Thymus (tissue), 11 donors: Measurements from ENCODE around the gene LENG9. TPM values are rescaled to one million over a fixed set of nuclear protein-coding genes. Genes with fewer than 3 reads are reported as not detected.
"Not testable (repeated sequence)": the region's sequence is repeated elsewhere in the genome, so short reads cannot be mapped to it uniquely, and the experiment has no call there.

Experiments used
- DNase-seq, 9 donors: peaks; one replicate each; pipeline ENCODE4 v3.0.0-alpha.2; 2013; ENCODE audit warnings: low spot score in 9 of 9, low read depth in 6 of 9, missing footprints in 1 of 9
- H3K27ac ChIP-seq, 2 donors: one replicate each; pipeline ENCODE4 v1.5.1; 2013; ENCODE audit warnings: control low read depth in 1 of 2, low read depth in 1 of 2, low read length in 1 of 2, mild to moderate bottlenecking in 1 of 2, moderate library complexity in 1 of 2
- H3K27me3 ChIP-seq, 2 donors: one replicate each; pipeline ENCODE4 v1.5.1; 2013; ENCODE audit warnings: low read length in 1 of 2; ENCODE audit not compliant: control insufficient read depth in 2 of 2, insufficient read depth in 1 of 2
- H3K36me3 ChIP-seq, 2 donors: one replicate each; pipeline ENCODE4 v1.5.1; 2013; ENCODE audit warnings: low read length in 1 of 2, mild to moderate bottlenecking in 1 of 2, moderate library complexity in 1 of 2; ENCODE audit not compliant: control insufficient read depth in 2 of 2, insufficient read depth in 2 of 2
- H3K4me1 ChIP-seq, 2 donors: one replicate each; pipeline ENCODE4 v1.5.1; 2013; ENCODE audit warnings: low read length in 2 of 2; ENCODE audit not compliant: control insufficient read depth in 2 of 2, insufficient read depth in 2 of 2
- H3K4me3 ChIP-seq, 2 donors: one replicate each; pipeline ENCODE4 v1.5.1; 2013; ENCODE audit warnings: low read length in 2 of 2, control low read depth in 1 of 2, mild to moderate bottlenecking in 1 of 2
- H3K9me3 ChIP-seq, 2 donors: one replicate each; pipeline ENCODE4 v1.5.1; 2013; ENCODE audit warnings: low read length in 1 of 2, mild to moderate bottlenecking in 1 of 2; ENCODE audit not compliant: control insufficient read depth in 2 of 2, insufficient read depth in 1 of 2
- WGBS: extraction: QIAGEN DNeasy Blood & Tissue Kit; methylation state at CpG from one replicate; pipeline ENCODE4 v1.1.7; 2013; 5-methylcytosine and 5-hydroxymethylcytosine counted together
- polyA plus RNA-seq: library from polyadenylated mRNA; stranded (reverse); fragments of 200-250 nt; gene quantifications from one replicate; pipeline ENCODE4 v1.2.3, GENCODE V29; 2013
- total RNA-seq: library from RNA; stranded (reverse); fragments of 120-200 nt; gene quantifications from one replicate; pipeline ENCODE4 v1.2.4, GENCODE V29; 2013
- donor health status: healthy.

LENG9 gene
- total and polyA plus RNA-seq, 2 donors: 2.1 to 2.2 TPM

GRCh38 chr19:54473071-54473891 lies 9.7 kb upstream of the LENG9 start, which contains the start of gene CDC42EP5:
Gene CDC42EP5, minus strand, starts transcription at chr19:54473296. Its CDS starts 7,749 bp downstream, at chr19:54465547.
- peaks cover 0 to 4% of the 10 kb centered on the region in 2 donors for H3K9me3 ChIP-seq
- WGBS: 21% methylated on average over 14 of the region's 14 CpGs
- H3K27ac ChIP-seq: peak within 1 kb of the TSS in 1 of 2 donors; percentile 26
- no peaks in the 10 kb centered on the region for H3K36me3 ChIP-seq
- DNase-seq: no peak
- H3K4me1 ChIP-seq: no peaks in the 10 kb centered on the region
- H3K27me3 ChIP-seq: peaks cover 14 to 59% of the 10 kb centered on the region in 2 donors
- H3K4me3 ChIP-seq: no peak within 1 kb of the TSS

- DNase-seq: no peak
- Histone ChIP-seq H3K9me3 (peaks cover 0 to 4% of the 10 kb centered on the region in 2 donors), H3K36me3 (no peaks in the 10 kb centered on the region), H3K4me1 (no peaks in the 10 kb centered on the region), H3K27ac (peak overlapping the region in 1 of 2 donors; percentile 26), H3K4me3 (peak overlapping the region; percentile 5 to 26), H3K27me3 (peaks cover 18 to 71% of the 10 kb centered on the region in 2 donors)
- WGBS: 2% methylated on average over 60 of the region's 60 CpGs
These were observed 7.6 kb upstream of the LENG9 start for GRCh38 chr19:54470991-54471782.

DNA sequence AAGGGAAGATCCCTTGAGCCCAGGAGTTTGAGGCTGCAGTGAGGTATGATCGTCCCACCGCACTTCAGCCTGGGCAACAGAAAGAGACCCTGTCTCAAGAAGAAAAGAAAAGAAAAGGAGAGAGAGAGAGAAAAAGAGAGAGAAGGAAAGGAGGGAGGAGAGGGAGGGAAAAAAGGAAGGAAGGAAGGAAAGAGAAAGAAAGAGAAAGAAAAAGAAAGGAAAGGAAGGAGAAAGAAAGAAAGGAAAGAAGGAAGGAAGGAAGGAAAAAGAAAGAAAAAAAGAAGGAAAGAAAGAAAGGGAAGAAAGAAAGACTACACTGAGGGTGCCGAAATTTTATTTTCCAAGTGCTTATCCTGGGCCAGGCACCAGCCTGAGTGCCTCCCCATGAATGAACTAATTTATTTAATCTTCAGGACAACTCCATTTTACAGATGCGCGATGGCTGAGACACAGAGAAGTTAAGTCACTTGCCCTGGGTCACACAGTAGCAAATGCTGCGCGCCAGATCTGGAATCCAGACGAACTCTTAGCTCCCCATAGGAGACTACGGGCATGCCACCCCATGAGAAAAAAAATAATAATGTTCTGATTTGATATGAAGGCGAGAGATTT lies 6.8 kb upstream of the LENG9 start:
- H3K27me3 ChIP-seq: peaks cover 20 to 77% of the 10 kb centered on the region in 2 donors
- H3K4me1 ChIP-seq: no peaks in the 10 kb centered on the region
- H3K4me3 ChIP-seq: no peak overlapping the region
- H3K36me3 ChIP-seq: no peaks in the 10 kb centered on the region
- H3K27ac ChIP-seq: no peak overlapping the region
- 88% methylated on average over 10 of the region's 10 CpGs for WGBS
- peaks cover 1 to 7% of the 10 kb centered on the region in 2 donors for H3K9me3 ChIP-seq
- no peak for DNase-seq

DNA sequence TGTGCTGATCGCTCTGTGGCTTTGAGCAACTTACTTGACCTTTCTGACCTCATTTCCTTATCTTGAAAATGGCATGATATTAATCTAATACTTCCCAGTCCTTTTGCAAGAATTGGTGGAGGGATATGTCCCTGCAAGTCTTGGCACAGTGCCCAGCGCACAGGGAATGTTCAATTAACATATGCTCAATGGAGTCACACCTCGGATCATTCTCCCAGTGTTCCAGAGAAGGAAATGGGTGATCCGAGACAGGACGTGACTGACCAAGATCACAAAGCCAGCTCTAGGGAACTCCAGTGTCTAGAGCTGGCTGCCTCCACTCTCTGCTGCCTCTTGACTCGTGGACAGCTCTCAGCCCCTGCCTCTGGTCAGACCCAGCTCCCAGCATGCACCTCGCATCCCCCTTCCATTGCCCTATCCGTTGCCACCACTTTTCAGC lies 5.9 kb upstream of the LENG9 start:
- DNase-seq: no peak
- Histone ChIP-seq H3K4me3 (no peak overlapping the region), H3K27me3 (peaks cover 29 to 83% of the 10 kb centered on the region in 2 donors), H3K36me3 (no peaks in the 10 kb centered on the region), H3K4me1 (peaks cover 0 to 4% of the 10 kb centered on the region in 2 donors), H3K27ac (no peak overlapping the region), H3K9me3 (peaks cover 2 to 12% of the 10 kb centered on the region in 2 donors)
- WGBS: 83% methylated on average over 8 of the region's 8 CpGs

DNA sequence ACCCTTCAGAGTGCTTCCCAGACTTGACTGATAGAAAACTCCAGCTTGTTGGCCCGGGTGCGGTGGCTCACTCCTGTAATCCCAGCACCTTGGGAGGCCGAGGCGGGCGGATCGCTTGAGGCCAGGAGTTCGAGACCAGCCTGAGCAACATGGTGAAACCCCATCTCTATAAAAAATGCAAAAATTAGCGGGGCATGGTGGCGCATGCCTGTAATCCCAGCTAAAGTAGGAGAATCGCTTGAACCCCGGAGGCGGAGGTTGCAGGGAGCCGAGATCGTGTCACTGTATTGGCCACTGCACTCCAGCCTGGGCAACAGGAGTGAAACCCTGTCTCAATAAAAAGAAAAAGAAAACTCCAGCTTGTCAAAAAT lies 2.5 kb upstream of the LENG9 start:
- H3K27ac ChIP-seq, H3K4me3 ChIP-seq, DNase-seq: not testable (repeated sequence)
- Histone ChIP-seq H3K9me3 (peaks cover 2 to 13% of the 10 kb centered on the region in 2 donors), H3K36me3 (peaks cover 11 to 13% of the 10 kb centered on the region in 2 donors), H3K4me1 (peaks cover 0 to 23% of the 10 kb centered on the region in 2 donors), H3K27me3 (peaks cover 24 to 74% of the 10 kb centered on the region in 2 donors)
- 98% methylated on average over 14 of the region's 14 CpGs for WGBS

DNA sequence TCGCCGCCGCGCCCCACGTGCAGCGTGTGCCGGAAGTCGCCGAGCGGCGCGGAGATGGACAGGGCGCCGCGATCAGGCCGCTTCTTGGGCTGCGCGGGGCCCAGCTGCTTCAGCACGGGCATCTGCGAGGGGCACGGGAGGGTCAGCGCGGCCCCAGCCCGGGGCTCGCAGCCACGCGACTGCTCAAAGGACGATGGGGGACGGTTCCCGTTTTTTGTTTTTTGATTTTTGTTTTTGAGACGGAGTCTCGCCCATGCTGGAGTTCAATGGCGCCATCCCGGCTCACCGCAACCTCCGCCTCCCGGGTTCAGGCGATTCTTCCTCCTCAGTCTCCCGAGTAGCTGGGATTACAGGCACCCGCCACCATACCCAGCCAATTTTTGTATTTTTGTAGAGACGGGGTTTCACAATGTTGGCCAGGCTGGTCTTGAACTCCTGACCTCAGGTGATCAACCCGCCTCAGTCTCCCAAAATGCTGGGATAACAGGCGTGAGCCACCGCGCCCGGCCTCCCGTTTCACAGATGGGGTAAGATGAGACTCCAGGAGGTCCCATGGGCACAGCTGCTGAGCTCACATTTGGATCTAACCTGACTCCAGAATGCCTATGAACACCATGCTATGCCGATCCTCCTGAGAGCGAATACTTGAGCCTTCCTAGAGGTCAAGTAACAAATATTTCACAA lies 2.0 kb upstream of the LENG9 start:
- WGBS: 76% methylated on average over 49 of the region's 49 CpGs
- Histone ChIP-seq H3K27ac (peak overlapping the region in 1 of 2 donors; percentile 3), H3K4me1 (peaks cover 0 to 23% of the 10 kb centered on the region in 2 donors)

DNA sequence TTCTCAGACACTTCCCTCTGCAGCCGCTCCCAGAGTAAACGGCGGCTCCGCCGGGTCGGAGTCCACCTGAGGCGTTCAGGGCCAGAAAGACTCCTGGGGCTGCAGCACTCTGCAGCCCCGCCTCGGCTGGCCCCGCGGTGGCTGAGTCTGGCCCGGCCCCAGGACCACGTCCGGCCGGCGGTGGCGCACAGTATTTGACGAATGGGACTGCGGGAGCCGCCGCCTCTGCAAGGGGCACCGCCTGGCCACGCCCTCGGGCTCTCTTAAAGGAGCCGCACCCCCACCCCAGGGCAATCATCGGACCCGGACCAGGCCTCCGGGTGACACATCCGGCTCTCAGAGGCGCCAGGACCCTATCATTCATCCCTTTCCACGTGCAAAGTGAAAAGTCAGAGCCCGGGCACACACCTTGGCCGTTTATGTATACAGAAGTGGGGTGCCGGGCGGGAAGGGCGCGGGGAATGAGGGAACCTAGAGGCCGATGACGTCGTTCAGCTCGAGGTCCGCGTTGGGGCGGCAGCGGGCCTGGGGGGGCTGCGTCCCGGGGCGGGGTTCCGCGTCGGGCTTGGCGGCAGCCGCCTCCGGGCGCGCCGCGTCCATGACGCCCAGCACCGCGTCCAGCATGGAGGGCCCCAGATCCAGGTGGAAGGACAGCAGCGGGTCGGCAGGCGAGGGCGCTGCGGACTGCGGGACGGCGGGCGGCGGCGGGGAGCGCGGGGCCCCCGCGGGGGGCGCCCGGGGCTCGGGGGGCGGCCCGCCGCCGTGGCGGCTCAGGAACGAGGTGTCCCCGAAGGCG lies 1.2 kb upstream of the LENG9 start:
- WGBS: 8% methylated on average over 87 of the region's 87 CpGs
- DNase-seq: peak in 3 of 9 donors; percentile 40 to 65 (median 47)
- Histone ChIP-seq H3K4me1 (peaks cover 0 to 23% of the 10 kb centered on the region in 2 donors), H3K4me3 (peak overlapping the region; percentile 57 to 59), H3K27me3 (peaks cover 20 to 61% of the 10 kb centered on the region in 2 donors), H3K27ac (peak overlapping the region; percentile 58 to 80), H3K9me3 (peaks cover 2 to 13% of the 10 kb centered on the region in 2 donors), H3K36me3 (peaks cover 19 to 26% of the 10 kb centered on the region in 2 donors)

More for the DNA sequence above, 2.0 kb upstream of the LENG9 start:
- H3K27me3 ChIP-seq: peaks cover 21 to 68% of the 10 kb centered on the region in 2 donors
- H3K9me3 ChIP-seq: peaks cover 2 to 13% of the 10 kb centered on the region in 2 donors
- peaks cover 15 to 18% of the 10 kb centered on the region in 2 donors for H3K36me3 ChIP-seq
- H3K4me3 ChIP-seq: peak overlapping the region in 1 of 2 donors; percentile 59
- DNase-seq: no peak
